ENCODE measurements around the gene HACD3. TPM values are rescaled to one million over a fixed set of nuclear protein-coding genes. Genes with fewer than 3 reads are reported as not detected.

The HACD3 gene
- total and polyA plus RNA-seq, 2 of the 13 experiments (the other 11 are each of a cell fraction or from before 2014, with no cell fraction given): 73.6 to 161 TPM

- TF ChIP-seq ZBTB10 (CRISPR knock-in tag; IDR thresholded peaks at IDR 0.05; ENCODE audit: borderline replicate concordance): no peak; the same call in 1 of the 2 replicates
- peak; percentile 96 for TF ChIP-seq POGZ (CRISPR knock-in tag; IDR thresholded peaks at IDR 0.05)
- 0 out of 2 replicates have a peak, but pooled peaks have one; percentile 11 for TF ChIP-seq RFX5 (IDR thresholded peaks at IDR 0.05; ENCODE audit: low read depth, low read length)
- TF ChIP-seq ZNF543 (CRISPR knock-in tag; IDR thresholded peaks at IDR 0.05): peak; percentile 98
- TF ChIP-seq PAF1 (CRISPR knock-in tag; IDR thresholded peaks at IDR 0.05): no peak
- TF ChIP-seq MYNN (CRISPR knock-in tag; IDR thresholded peaks at IDR 0.05; ENCODE audit: low read depth): no peak
- peak; percentile 64; the same call in 1 of the 2 replicates for TF ChIP-seq CENPT (CRISPR knock-in tag; IDR thresholded peaks at IDR 0.05; ENCODE audit: low read depth)
- TF ChIP-seq SP2 (CRISPR knock-in tag; IDR thresholded peaks at IDR 0.05): peak; percentile 76
- TF ChIP-seq ZFX (CRISPR knock-in tag; IDR thresholded peaks at IDR 0.05; ENCODE audit: low read depth): peak; percentile 99
- peak; percentile 92 for TF ChIP-seq CCDC6 (CRISPR knock-in tag; IDR thresholded peaks at IDR 0.05)
- peak; percentile 33; the same call in 1 of the 2 replicates for TF ChIP-seq SNAPC2 (CRISPR knock-in tag; IDR thresholded peaks at IDR 0.05)
- no peak for TF ChIP-seq ATM (IDR thresholded peaks at IDR 0.05; ENCODE audit: borderline replicate concordance)
- no peak for TF ChIP-seq ZNF17 (CRISPR knock-in tag; IDR thresholded peaks at IDR 0.05)
- TF ChIP-seq RCOR2 (CRISPR knock-in tag; IDR thresholded peaks at IDR 0.05): peak; percentile 33; the same call in 1 of the 2 replicates
- TF ChIP-seq RFXAP (CRISPR knock-in tag; IDR thresholded peaks at IDR 0.05; ENCODE audit: borderline replicate concordance): peak; percentile 78; the same call in 1 of the 2 replicates
- TF ChIP-seq EZH2 (conservative IDR thresholded peaks at IDR 0.05; ENCODE audit: low read depth, low read length): no peak
- TF ChIP-seq ZNF253 (CRISPR knock-in tag; IDR thresholded peaks at IDR 0.05; ENCODE audit: borderline replicate concordance): peak; percentile 81; the same call in 1 of the 2 replicates
- TF ChIP-seq ZNF674 (CRISPR knock-in tag; IDR thresholded peaks at IDR 0.05; ENCODE audit: low read depth): no peak
- peak; percentile 96 for TF ChIP-seq XRCC5 (optimal IDR thresholded peaks at IDR 0.05; ENCODE audit: low read length)
- TF ChIP-seq ZMYM3 (CRISPR knock-in tag; IDR thresholded peaks at IDR 0.05): peak; percentile 68; the same call in 1 of the 2 replicates
- TF ChIP-seq GLMP (CRISPR knock-in tag; IDR thresholded peaks at IDR 0.05; ENCODE audit: borderline replicate concordance): no peak
- no peak for TF ChIP-seq ZNF496 (CRISPR knock-in tag; IDR thresholded peaks at IDR 0.05; ENCODE audit: insufficient replicate concordance)
- TF ChIP-seq UBTF (CRISPR knock-in tag; IDR thresholded peaks at IDR 0.05): peak; percentile 93
These were observed 13.0 kb upstream of the HACD3 start, which contains the start of gene DPP8 (continued) for GRCh38 chr15:65516997-65517865.

Measured in HepG2 (cell line).